ENCODE data around the gene DIPK1A.

Gene DIPK1A

DNA sequence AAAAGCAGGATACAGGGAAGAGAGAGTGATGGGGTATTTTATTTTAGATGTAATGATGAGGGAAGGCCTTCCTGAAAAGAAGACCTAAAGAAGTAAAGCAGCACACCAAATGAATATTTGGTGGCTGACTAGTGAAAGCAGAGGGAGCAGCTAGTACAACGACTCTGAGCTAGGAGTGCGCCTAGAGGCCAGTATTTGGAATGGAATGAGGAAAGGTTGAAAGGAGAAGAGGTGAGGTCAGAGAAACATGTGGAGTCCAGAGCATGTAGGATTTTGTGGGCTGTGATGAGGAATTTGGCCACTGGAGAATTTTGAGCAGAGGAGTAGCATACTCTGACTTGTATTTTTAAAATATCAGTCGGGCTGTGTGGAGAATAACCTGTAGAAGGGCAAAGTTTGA lies 141.2 kb downstream of the DIPK1A start:
- no peak for TF ChIP-seq CTCF (IDR thresholded peaks at IDR 0.05; ENCODE audit: control extremely low read depth, extremely low read depth, low read depth, missing control alignments)
- CTCF ChIA-PET: interaction anchor here (1.1 to 6.6 kb wide), 7 partner anchors 12 to 517 kb away, joined by 3 to 66 read pairs (median 3); partner anchors contain the start of gene RPL5
- no peak for DNase-seq (ENCODE audit: extremely low spot score)
- POLR2A ChIA-PET: no interaction called here

- ChIA-PET POLR2A (no interaction called here), CTCF (interaction anchor here (0.5 to 6.6 kb wide), 39 partner anchors 8 to 825 kb away, joined by 3 to 66 read pairs (median 4); partner anchors contain the start of genes EVI5 and RPL5)
- peak; percentile 82 for TF ChIP-seq CTCF (IDR thresholded peaks at IDR 0.05; ENCODE audit: control extremely low read depth, extremely low read depth, low read depth, missing control alignments)
- DNase-seq (ENCODE audit: extremely low spot score): peak; percentile 46
Measured at GRCh38 chr1:92817986-92818764, 143.1 kb downstream of the DIPK1A start.

DNA sequence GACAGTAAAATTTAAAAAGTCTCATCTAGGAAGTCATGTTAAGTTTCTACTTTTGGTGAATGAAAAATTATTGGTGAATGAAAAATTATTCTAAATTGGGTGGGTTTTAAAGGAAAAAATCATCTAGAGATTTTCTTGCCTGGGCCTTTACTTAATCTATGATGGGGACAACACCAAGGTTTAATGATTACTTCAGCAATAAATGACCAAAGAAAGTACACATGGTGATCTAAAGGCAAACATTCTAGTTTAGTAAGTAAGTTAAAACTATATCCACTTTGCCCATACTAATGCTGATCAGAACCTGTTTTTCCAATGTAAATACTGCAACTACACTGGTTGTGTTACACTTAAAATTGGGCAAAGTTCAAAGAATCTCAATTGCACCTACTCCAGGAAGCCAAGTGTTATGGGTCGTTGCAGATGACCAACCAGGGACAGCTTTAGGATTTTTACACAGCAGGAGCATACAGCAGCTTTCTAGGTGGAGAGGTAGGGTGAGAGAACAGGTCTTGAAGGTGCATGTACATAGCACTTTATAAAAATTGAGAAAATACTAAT lies 144.0 kb downstream of the DIPK1A start:
- POLR2A ChIA-PET: no interaction called here
- CTCF ChIA-PET: interaction anchor here (1.0 to 6.6 kb wide), 15 partner anchors 11 to 507 kb away, joined by 3 to 66 read pairs (median 4); partner anchors contain the start of genes EVI5 and RPL5
- no peak for TF ChIP-seq CTCF (IDR thresholded peaks at IDR 0.05; ENCODE audit: control extremely low read depth, extremely low read depth, low read depth, missing control alignments)
- DNase-seq (ENCODE audit: extremely low spot score): no peak

DNA sequence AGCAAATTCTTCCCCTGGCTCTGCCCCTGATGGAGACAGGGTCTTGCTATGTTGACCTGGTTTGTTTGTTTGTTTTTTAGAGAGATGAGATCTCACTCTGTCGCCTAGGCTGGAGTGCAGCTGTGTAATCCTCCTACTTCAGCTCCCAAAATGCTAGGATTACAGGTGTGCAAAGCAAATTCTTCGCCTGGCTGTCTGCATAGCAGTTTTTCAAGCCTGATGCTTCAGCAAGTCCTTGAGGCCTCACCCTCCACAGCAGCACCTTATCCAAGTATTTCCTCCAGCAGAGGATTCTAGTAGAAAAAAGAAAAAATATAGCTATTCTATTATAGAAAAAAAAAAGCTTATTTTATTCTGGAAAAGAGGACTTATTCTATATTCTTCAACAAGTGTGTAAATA lies 144.5 kb downstream of the DIPK1A start:
- ChIA-PET POLR2A (no interaction called here), CTCF (interaction anchor here (1.0 to 6.6 kb wide), 11 partner anchors 12 to 507 kb away, joined by 3 to 66 read pairs (median 4); partner anchors contain the start of genes EVI5 and RPL5)
- TF ChIP-seq CTCF (IDR thresholded peaks at IDR 0.05; ENCODE audit: control extremely low read depth, extremely low read depth, low read depth, missing control alignments): no peak
- no peak for DNase-seq (ENCODE audit: extremely low spot score)

DNA sequence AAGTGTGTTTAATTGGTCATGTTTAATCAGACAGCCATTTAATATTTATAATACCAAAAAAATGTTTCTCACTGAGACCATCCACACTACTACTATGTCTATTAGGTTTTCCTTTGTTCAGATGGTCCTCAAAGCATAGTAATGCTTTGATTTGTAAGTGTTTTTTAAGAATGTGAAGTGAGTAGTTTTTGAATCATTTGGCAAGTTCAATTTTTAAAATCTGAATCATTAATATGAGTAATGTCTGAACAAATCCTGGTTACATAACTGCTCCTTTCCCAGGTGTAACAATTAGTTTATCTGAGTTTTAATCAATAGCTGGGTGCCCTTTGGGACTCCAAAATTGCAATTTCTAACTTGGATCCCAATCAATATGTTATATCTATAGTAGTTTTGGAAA lies 152.9 kb downstream of the DIPK1A start:
- CTCF ChIA-PET: interaction anchor here (1.7 kb wide), 1 partner anchor 10 kb away, joined by 5 read pairs; no protein-coding TSS in a partner anchor

More for the DNA sequence above, 152.9 kb downstream of the DIPK1A start:
- TF ChIP-seq CTCF (IDR thresholded peaks at IDR 0.05; ENCODE audit: control extremely low read depth, extremely low read depth, low read depth, missing control alignments): no peak
- POLR2A ChIA-PET: no interaction called here
- no peak for DNase-seq (ENCODE audit: extremely low spot score)
